Measurements from ENCODE around the gene NFIB.
A peak's percentile ranks its signal among the peaks of the same experiment; 100 is the strongest.

NFIB gene

DNA sequence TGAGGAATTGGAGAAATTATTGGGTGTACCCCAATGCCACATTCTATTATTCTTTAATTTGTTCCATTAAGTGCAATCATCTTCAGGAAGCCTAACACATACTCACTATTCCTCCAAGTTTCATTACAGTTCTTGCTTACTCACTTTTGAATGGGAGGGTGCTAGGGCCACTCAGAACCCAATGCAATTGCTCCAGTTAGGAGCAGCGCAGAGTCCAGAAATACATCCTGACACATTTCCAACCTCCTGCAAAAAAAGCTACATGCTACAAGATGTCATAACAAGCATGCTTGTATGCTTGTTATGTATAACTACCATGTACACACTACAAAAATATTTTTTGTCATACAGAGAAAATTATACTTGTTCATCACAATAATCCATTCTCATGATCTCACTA, 27.8 kb downstream of the NFIB start:
- DNase-seq (ENCODE audit: low read depth): no peak
- in situ Hi-C loops (cut with HindIII; ENCODE audit: low sequenced_read_pairs): no loop called here
- H3K4me3 ChIP-seq (ENCODE audit: low read depth, low read length): no peak overlapping the region
- TF ChIP-seq CTCF (IDR thresholded peaks at IDR 0.05; ENCODE audit: low read depth, low read length, missing control alignments): no peak

GRCh38 chr9:14283276-14283675, 30.7 kb downstream of the NFIB start:
- no peak overlapping the region for H3K4me3 ChIP-seq (ENCODE audit: low read depth, low read length)
- no peak for TF ChIP-seq CTCF (IDR thresholded peaks at IDR 0.05; ENCODE audit: low read depth, low read length, missing control alignments)
- in situ Hi-C loops (cut with HindIII; ENCODE audit: low sequenced_read_pairs): no loop called here
- DNase-seq (ENCODE audit: low read depth): no peak

DNA sequence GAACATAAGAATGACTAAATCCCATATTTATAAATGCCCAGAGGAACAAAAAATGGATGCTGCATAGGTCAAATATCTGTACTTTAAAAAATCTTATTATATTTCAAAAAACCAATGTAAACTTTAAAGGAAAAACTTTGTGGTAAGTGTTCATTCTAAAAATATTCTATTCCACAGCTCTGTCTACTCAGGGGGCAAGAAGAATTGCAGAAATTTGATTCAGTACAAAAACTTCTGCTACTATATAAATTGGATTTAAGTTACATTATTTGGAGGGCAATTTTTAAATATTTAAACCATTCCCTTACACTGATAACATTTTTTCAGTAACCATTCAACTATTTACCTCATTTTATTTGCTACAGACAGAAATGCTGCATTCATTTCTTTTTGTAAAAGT, 32.1 kb downstream of the NFIB start:
- DNase-seq (ENCODE audit: low read depth): no peak
- in situ Hi-C loops (cut with HindIII; ENCODE audit: low sequenced_read_pairs): no loop called here
- H3K4me3 ChIP-seq (ENCODE audit: low read depth, low read length): no peak overlapping the region
- TF ChIP-seq CTCF (IDR thresholded peaks at IDR 0.05; ENCODE audit: low read depth, low read length, missing control alignments): no peak

- in situ Hi-C loops (cut with HindIII; ENCODE audit: low sequenced_read_pairs): no loop called here
- TF ChIP-seq CTCF (IDR thresholded peaks at IDR 0.05; ENCODE audit: low read depth, low read length, missing control alignments): no peak
- H3K4me3 ChIP-seq (ENCODE audit: low read depth, low read length): no peak overlapping the region
- DNase-seq (ENCODE audit: low read depth): no peak
Observed at GRCh38 chr9:14281136-14281795, 32.7 kb downstream of the NFIB start.

DNA sequence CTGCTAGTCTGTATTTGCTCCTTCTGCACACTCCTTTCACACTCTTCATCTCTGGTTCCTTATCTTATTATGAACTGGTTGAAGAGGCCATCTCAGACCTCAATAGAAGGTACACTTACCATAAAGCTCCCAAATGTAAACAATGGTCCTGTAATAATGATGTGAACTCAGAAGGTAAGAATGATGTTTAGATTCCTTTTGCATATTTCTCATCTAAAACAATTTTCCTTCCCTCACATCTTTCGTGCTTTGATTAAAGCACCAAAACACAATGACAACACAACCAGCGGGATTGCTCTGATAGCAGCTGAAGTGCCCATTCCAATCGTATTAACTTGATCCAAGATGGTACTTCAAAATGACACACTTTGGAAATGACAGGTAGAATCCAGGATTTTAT, 34.3 kb downstream of the NFIB start:
- in situ Hi-C loops (cut with HindIII; ENCODE audit: low sequenced_read_pairs): no loop called here
- no peak overlapping the region for H3K4me3 ChIP-seq (ENCODE audit: low read depth, low read length)
- no peak for TF ChIP-seq CTCF (IDR thresholded peaks at IDR 0.05; ENCODE audit: low read depth, low read length, missing control alignments)
- no peak for DNase-seq (ENCODE audit: low read depth)

GRCh38 chr9:14278291-14278721, 35.6 kb downstream of the NFIB start:
- no peak for TF ChIP-seq CTCF (IDR thresholded peaks at IDR 0.05; ENCODE audit: low read depth, low read length, missing control alignments)
- in situ Hi-C loops (cut with HindIII; ENCODE audit: low sequenced_read_pairs): no loop called here
- DNase-seq (ENCODE audit: low read depth): peak; percentile 70

More at GRCh38 chr9:14278291-14278721, 35.6 kb downstream of the NFIB start:
- H3K4me3 ChIP-seq (ENCODE audit: low read depth, low read length): no peak overlapping the region

Measured in astrocyte of the cerebellum (primary cell).